NB4 (cell line): ENCODE measurements around the gene IL21R.

Experiments used
- CTCF ChIP-seq: IDR thresholded peaks from one replicate; pipeline ENCODE4 v1.5.1; 2012; ENCODE audit warnings: low read depth, low read length
- MAX ChIP-seq: IDR thresholded peaks from 2 replicates; pipeline ENCODE4 v1.6.1; 2011; ENCODE audit warnings: low read depth, low read length
- POLR2A ChIP-seq: IDR thresholded peaks from 2 replicates; pipeline ENCODE4 v1.6.1; 2011; ENCODE audit warnings: mild to moderate bottlenecking; ENCODE audit not compliant: insufficient read length; ENCODE audit errors: extremely low read depth

- TF ChIP-seq CTCF, result no peak
- TF ChIP-seq POLR2A, result no peak
- no peak for TF ChIP-seq MAX
Measured at GRCh38 chr16:27460213-27460612, 58.2 kb downstream of the IL21R start.
